NCI-H2081 treated with DMSO at 0.1 percent for 48 hours (cell line): ENCODE data around the gene CEACAM20.
"Not testable (repeated sequence)": the region's sequence is repeated elsewhere in the genome, so short reads cannot be mapped to it uniquely, and the experiment has no call there.

ENCODE experiments used
- DNase-seq: peaks from one replicate; lab custom pipeline; 2025; lab: John Stamatoyannopoulos, UW

The CEACAM20 gene

GRCh38 chr19:44476559-44477408 is 52.7 kb downstream of the CEACAM20 start:
- no peak for DNase-seq

- not testable (repeated sequence) for DNase-seq
These were observed 60.7 kb downstream of the CEACAM20 start for GRCh38 chr19:44468730-44469129.

GRCh38 chr19:44462600-44463286 is 66.7 kb downstream of the CEACAM20 start:
- not testable (repeated sequence) for DNase-seq
